HepG2 (cell line): Measurements from ENCODE around the gene SURF2. TPM values are rescaled to one million over a fixed set of nuclear protein-coding genes. Genes with fewer than 3 reads are reported as not detected.
A peak's percentile ranks its signal among the peaks of the same experiment; 100 is the strongest.

Experiments
- DNMT1 ChIP-seq: sonication (generic); formaldehyde crosslinking; IDR thresholded peaks from 2 replicates; pipeline ENCODE4 v1.5.1; 2020; ENCODE audit warnings: mild to moderate bottlenecking, missing genetic modification reagents
- HNRNPK ChIP-seq: fragments of 200-400 bp; formaldehyde crosslinking; IDR thresholded peaks from 2 replicates; pipeline ENCODE4 v1.6.1; 2018; ENCODE audit warnings: low read length, low read depth, moderate library complexity, mild to moderate bottlenecking; ENCODE audit not compliant: poor library complexity, severe bottlenecking
- KDM2A ChIP-seq: sonication (generic); formaldehyde crosslinking; IDR thresholded peaks from 2 replicates; pipeline ENCODE4 v1.4.0; 2020; ENCODE audit warnings: low read depth, missing genetic modification reagents, borderline replicate concordance
- MEIS2 ChIP-seq: sonication (generic); formaldehyde crosslinking; IDR thresholded peaks from 2 replicates; pipeline ENCODE4 v1.9.0; 2021; ENCODE audit warnings: mild to moderate bottlenecking, missing genetic modification reagents
- SAP130 ChIP-seq: IDR thresholded peaks from 2 replicates; pipeline ENCODE4 v1.6.1; 2016; ENCODE audit warnings: low read depth
- THAP11 ChIP-seq: IDR thresholded peaks from 2 replicates; pipeline ENCODE4 v1.6.1; 2016; ENCODE audit warnings: missing biosample characterization, missing genetic modification reagents
- ZGPAT ChIP-seq: IDR thresholded peaks from 2 replicates; pipeline ENCODE4 v1.6.1; 2016; ENCODE audit warnings: mild to moderate bottlenecking
- ZNF432 ChIP-seq: sonication (generic); formaldehyde crosslinking; IDR thresholded peaks from 2 replicates; pipeline ENCODE4 v1.5.0; 2020; ENCODE audit warnings: missing genetic modification reagents, mild to moderate bottlenecking, borderline replicate concordance
- ZNF501 ChIP-seq: sonication (generic); formaldehyde crosslinking; IDR thresholded peaks from 2 replicates; pipeline ENCODE4 v1.5.1; 2020; ENCODE audit warnings: mild to moderate bottlenecking, moderate library complexity, missing genetic modification reagents
- ZSCAN21 ChIP-seq: sonication (generic); formaldehyde crosslinking; IDR thresholded peaks from 2 replicates; pipeline ENCODE4 v1.8.0; 2022; ENCODE audit warnings: mild to moderate bottlenecking, missing genetic modification reagents, moderate library complexity, borderline replicate concordance
- ZSCAN25 ChIP-seq: sonication (generic); formaldehyde crosslinking; IDR thresholded peaks from 2 replicates; pipeline ENCODE4 v1.8.0; 2022; ENCODE audit warnings: mild to moderate bottlenecking, missing genetic modification reagents
- ZXDC ChIP-seq: sonication (generic); formaldehyde crosslinking; IDR thresholded peaks from 2 replicates; pipeline ENCODE4 v1.5.0; 2020; ENCODE audit warnings: mild to moderate bottlenecking, missing genetic modification reagents
- polyA plus RNA-seq, 8 experiments: library from polyadenylated mRNA; depleted of rRNA in 3 of 8; stranded (reverse) in 7 of 8; unstranded in 1 of 8; fragments of >200 nt; fragmentation: Illumina TruSeq in 4 of 8; extraction: Trizol in 4 of 8; gene quantifications; 2 replicates each; pipeline versions ENCODE4 v1.2.1 to v1.2.3, GENCODE V29; 2011 to 2016; ENCODE audit warnings: low read depth in 4 of 8, missing spikeins in 1 of 8, mixed read lengths in 1 of 8; ENCODE audit not compliant: insufficient read depth in 1 of 8
- total RNA-seq, 5 experiments: library from RNA; depleted of rRNA; stranded (reverse); fragments of >200 nt; fragmentation: Illumina TruSeq; extraction: Trizol; gene quantifications; 2 replicates each; pipeline ENCODE4 v1.2.3, GENCODE V29; 2016; ENCODE audit warnings: low read depth in 1 of 5
- TF ChIP-seq, protein P1 (sequence below): sonication (generic); formaldehyde crosslinking; IDR thresholded peaks from 2 replicates; pipeline ENCODE4 v1.4.0; 2020; ENCODE audit warnings: mild to moderate bottlenecking, missing genetic modification reagents
- TF ChIP-seq, protein P2 (sequence below): sonication (generic); formaldehyde crosslinking; IDR thresholded peaks from 2 replicates; pipeline ENCODE4 v1.4.0; 2020; ENCODE audit warnings: mild to moderate bottlenecking, missing genetic modification reagents
- TF ChIP-seq, protein P3 (sequence below): sonication (generic); formaldehyde crosslinking; IDR thresholded peaks from 2 replicates; pipeline ENCODE4 v1.4.0; 2020; ENCODE audit warnings: missing genetic modification reagents
- TF ChIP-seq, protein P4 (sequence below): sonication (generic); formaldehyde crosslinking; IDR thresholded peaks from 2 replicates; pipeline ENCODE4 v1.5.1; 2020; ENCODE audit warnings: mild to moderate bottlenecking, moderate library complexity, missing genetic modification reagents

SURF2 gene
- total and polyA plus RNA-seq, 2 of the 13 experiments (the other 11 are each of a cell fraction or from before 2014, with no cell fraction given), result 6.3 to 13.6 TPM

DNA sequence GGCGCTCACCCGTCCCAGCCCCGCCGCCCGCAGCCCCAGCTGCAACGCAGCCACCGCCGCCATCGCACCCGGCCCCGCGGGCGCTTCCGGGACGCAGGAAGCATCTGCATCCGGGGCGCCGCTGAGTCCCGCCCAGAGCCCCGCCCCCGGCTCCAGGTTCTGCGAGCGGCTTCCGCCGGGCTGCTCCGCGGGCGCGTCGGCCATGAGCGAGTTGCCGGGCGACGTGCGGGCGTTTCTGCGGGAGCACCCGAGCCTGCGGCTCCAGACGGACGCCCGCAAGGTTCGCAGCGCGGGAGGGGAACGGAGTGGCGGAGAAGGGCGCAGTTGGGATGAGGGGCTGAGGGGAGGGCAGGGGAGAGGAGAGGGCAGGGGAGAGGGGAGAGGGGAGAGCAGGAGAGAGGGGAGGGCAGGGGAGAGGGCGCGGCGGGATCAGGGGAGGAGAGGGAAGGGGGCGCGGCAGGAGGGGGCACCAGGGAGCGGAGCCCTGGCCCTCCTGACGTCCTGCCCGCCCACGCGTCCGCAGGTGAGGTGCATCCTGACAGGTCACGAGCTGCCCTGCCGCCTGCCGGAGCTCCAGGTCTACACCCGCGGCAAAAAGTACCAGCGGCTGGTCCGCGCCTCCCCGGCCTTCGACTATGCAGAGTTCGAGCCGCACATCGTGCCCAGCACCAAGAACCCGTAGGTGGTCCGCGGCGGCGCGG lies at the start of gene SURF2, which contains the start of gene SURF1 (continued):
- TF ChIP-seq, protein P1, sequence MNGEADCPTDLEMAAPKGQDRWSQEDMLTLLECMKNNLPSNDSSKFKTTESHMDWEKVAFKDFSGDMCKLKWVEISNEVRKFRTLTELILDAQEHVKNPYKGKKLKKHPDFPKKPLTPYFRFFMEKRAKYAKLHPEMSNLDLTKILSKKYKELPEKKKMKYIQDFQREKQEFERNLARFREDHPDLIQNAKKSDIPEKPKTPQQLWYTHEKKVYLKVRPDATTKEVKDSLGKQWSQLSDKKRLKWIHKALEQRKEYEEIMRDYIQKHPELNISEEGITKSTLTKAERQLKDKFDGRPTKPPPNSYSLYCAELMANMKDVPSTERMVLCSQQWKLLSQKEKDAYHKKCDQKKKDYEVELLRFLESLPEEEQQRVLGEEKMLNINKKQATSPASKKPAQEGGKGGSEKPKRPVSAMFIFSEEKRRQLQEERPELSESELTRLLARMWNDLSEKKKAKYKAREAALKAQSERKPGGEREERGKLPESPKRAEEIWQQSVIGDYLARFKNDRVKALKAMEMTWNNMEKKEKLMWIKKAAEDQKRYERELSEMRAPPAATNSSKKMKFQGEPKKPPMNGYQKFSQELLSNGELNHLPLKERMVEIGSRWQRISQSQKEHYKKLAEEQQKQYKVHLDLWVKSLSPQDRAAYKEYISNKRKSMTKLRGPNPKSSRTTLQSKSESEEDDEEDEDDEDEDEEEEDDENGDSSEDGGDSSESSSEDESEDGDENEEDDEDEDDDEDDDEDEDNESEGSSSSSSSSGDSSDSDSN (CRISPR knock-in tag), result peak; percentile 53
- TF ChIP-seq, protein P2, sequence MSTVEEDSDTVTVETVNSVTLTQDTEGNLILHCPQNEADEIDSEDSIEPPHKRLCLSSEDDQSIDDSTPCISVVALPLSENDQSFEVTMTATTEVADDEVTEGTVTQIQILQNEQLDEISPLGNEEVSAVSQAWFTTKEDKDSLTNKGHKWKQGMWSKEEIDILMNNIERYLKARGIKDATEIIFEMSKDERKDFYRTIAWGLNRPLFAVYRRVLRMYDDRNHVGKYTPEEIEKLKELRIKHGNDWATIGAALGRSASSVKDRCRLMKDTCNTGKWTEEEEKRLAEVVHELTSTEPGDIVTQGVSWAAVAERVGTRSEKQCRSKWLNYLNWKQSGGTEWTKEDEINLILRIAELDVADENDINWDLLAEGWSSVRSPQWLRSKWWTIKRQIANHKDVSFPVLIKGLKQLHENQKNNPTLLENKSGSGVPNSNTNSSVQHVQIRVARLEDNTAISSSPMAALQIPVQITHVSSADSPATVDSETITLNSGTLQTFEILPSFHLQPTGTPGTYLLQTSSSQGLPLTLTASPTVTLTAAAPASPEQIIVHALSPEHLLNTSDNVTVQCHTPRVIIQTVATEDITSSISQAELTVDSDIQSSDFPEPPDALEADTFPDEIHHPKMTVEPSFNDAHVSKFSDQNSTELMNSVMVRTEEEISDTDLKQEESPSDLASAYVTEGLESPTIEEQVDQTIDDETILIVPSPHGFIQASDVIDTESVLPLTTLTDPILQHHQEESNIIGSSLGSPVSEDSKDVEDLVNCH, result no peak
- TF ChIP-seq ZSCAN21 (CRISPR knock-in tag) (no peak), DNMT1 (CRISPR knock-in tag) (0 out of 2 replicates have a peak, but pooled peaks have one; percentile 23), THAP11 (CRISPR knock-in tag) (peak; percentile 87), KDM2A (CRISPR knock-in tag) (peak; percentile 51), ZGPAT (CRISPR knock-in tag) (0 out of 2 replicates have a peak, but pooled peaks have one; percentile 41), ZNF432 (CRISPR knock-in tag) (no peak), ZSCAN25 (CRISPR knock-in tag) (peak; percentile 99), SAP130 (peak; percentile 89), MEIS2 (CRISPR knock-in tag) (peak; percentile 28; the same call in 1 of the 2 replicates), ZNF501 (CRISPR knock-in tag) (0 out of 2 replicates have a peak, but pooled peaks have one; percentile 23), ZXDC (0 out of 2 replicates have a peak, but pooled peaks have one; percentile 18), HNRNPK (peak; percentile 99)
- TF ChIP-seq, protein P3, sequence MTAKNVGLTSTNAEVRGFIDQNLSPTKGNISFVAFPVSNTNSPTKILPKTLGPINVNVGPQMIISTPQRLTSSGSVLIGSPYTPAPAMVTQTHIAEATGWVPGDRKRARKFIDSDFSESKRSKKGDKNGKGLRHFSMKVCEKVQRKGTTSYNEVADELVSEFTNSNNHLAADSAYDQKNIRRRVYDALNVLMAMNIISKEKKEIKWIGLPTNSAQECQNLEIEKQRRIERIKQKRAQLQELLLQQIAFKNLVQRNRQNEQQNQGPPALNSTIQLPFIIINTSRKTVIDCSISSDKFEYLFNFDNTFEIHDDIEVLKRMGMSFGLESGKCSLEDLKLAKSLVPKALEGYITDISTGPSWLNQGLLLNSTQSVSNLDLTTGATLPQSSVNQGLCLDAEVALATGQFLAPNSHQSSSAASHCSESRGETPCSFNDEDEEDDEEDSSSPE (CRISPR knock-in tag), result peak; percentile 30; the same call in 1 of the 2 replicates
- TF ChIP-seq, protein P4, sequence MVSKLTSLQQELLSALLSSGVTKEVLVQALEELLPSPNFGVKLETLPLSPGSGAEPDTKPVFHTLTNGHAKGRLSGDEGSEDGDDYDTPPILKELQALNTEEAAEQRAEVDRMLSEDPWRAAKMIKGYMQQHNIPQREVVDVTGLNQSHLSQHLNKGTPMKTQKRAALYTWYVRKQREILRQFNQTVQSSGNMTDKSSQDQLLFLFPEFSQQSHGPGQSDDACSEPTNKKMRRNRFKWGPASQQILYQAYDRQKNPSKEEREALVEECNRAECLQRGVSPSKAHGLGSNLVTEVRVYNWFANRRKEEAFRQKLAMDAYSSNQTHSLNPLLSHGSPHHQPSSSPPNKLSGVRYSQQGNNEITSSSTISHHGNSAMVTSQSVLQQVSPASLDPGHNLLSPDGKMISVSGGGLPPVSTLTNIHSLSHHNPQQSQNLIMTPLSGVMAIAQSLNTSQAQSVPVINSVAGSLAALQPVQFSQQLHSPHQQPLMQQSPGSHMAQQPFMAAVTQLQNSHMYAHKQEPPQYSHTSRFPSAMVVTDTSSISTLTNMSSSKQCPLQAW (CRISPR knock-in tag), result peak; percentile 35; the same call in 1 of the 2 replicates
